COR-L47 (cell line): Measurements from ENCODE around the gene ZFTA.

Experiments
- DNase-seq: peaks from one replicate; lab custom pipeline; 2025; lab: John Stamatoyannopoulos, UW

The ZFTA gene

GRCh38 chr11:63749624-63750023 lies 19.0 kb downstream of the ZFTA start:
- DNase-seq: no peak

GRCh38 chr11:63747011-63747410 lies 21.6 kb downstream of the ZFTA start:
- no peak for DNase-seq

- DNase-seq: no peak
Observed at GRCh38 chr11:63745304-63746170, 23.0 kb downstream of the ZFTA start.

GRCh38 chr11:63738720-63739360 lies 29.7 kb downstream of the ZFTA start:
- DNase-seq: peak; percentile 31

GRCh38 chr11:63737718-63738117 lies 30.9 kb downstream of the ZFTA start:
- DNase-seq: no peak

GRCh38 chr11:63736864-63737263 lies 31.7 kb downstream of the ZFTA start:
- DNase-seq: no peak

- no peak for DNase-seq
Observed at GRCh38 chr11:63729326-63729725, 39.2 kb downstream of the ZFTA start.

GRCh38 chr11:63720611-63721010 lies 48.0 kb downstream of the ZFTA start:
- DNase-seq: no peak

- DNase-seq: no peak
Observed at GRCh38 chr11:63719987-63720386, 48.6 kb downstream of the ZFTA start.

- DNase-seq: no peak
Observed at GRCh38 chr11:63719001-63719400, 49.6 kb downstream of the ZFTA start.
